H9 (cell line): Measurements from ENCODE around the gene IFIT1. TPM values are rescaled to one million over a fixed set of nuclear protein-coding genes. Genes with fewer than 3 reads are reported as not detected.
A peak's percentile ranks its signal among the peaks of the same experiment; 100 is the strongest.

Source experiments
- DNase-seq: peaks from one replicate; pipeline ENCODE4 v3.0.0-alpha.2; 2017
- H2AFZ ChIP-seq: one replicate; pipeline ENCODE4 v1.6.1; 2013; ENCODE audit warnings: mild to moderate bottlenecking, low read length, control low read depth, moderate library complexity
- H2AK5ac ChIP-seq: 2 replicates; pipeline ENCODE4 v1.6.1; 2013; ENCODE audit warnings: low read length, control low read depth, mixed read lengths; ENCODE audit not compliant: insufficient read length
- H2BK120ac ChIP-seq: one replicate; pipeline ENCODE4 v1.6.1; 2013; ENCODE audit warnings: low read depth, mild to moderate bottlenecking, low read length, control low read depth, inconsistent platforms; ENCODE audit not compliant: poor library complexity, severe bottlenecking
- H2BK12ac ChIP-seq: 2 replicates; pipeline ENCODE4 v1.6.1; 2013; ENCODE audit warnings: low read length, control low read depth, mixed read lengths, low read depth; ENCODE audit not compliant: insufficient read length
- H2BK15ac ChIP-seq: 2 replicates; pipeline ENCODE4 v1.6.1; 2013; ENCODE audit warnings: low read depth, low read length, control low read depth
- H2BK20ac ChIP-seq: one replicate; pipeline ENCODE4 v1.6.1; 2013; ENCODE audit warnings: low read depth, mild to moderate bottlenecking, low read length, control low read depth, inconsistent platforms; ENCODE audit not compliant: poor library complexity, severe bottlenecking
- H2BK5ac ChIP-seq: 2 replicates; pipeline ENCODE4 v1.6.1; 2013; ENCODE audit warnings: low read length, control low read depth, mixed read lengths; ENCODE audit not compliant: insufficient read length
- H3K14ac ChIP-seq: 2 replicates; pipeline ENCODE4 v1.6.1; 2013; ENCODE audit warnings: low read length, control low read depth; ENCODE audit not compliant: insufficient read depth
- H3K18ac ChIP-seq: 2 replicates; pipeline ENCODE4 v1.6.1; 2013; ENCODE audit warnings: low read depth, mild to moderate bottlenecking, mixed read lengths, low read length, control low read depth; ENCODE audit not compliant: insufficient read length
- H3K23ac ChIP-seq: 2 replicates; pipeline ENCODE4 v1.6.1; 2013; ENCODE audit warnings: low read length, control low read depth, mixed read lengths, low read depth; ENCODE audit not compliant: insufficient read length
- H3K23me2 ChIP-seq: 2 replicates; pipeline ENCODE4 v1.6.1; 2013; ENCODE audit warnings: low read depth, mild to moderate bottlenecking, mixed read lengths, low read length, control low read depth; ENCODE audit not compliant: insufficient read length, poor library complexity, severe bottlenecking
- H3K27ac ChIP-seq: 2 replicates; pipeline ENCODE4 v1.5.1; 2013; ENCODE audit warnings: low read length, control low read depth, mixed read lengths, low read depth; ENCODE audit not compliant: insufficient read length
- H3K27me3 ChIP-seq: 2 replicates; pipeline ENCODE4 v1.6.1; 2013; ENCODE audit warnings: low read length, control low read depth, inconsistent platforms; ENCODE audit not compliant: insufficient read depth
- H3K4ac ChIP-seq: 2 replicates; pipeline ENCODE4 v1.6.1; 2013; ENCODE audit warnings: low read depth, mild to moderate bottlenecking, control low read depth, inconsistent platforms, low read length, moderate library complexity
- H3K4me1 ChIP-seq: 2 replicates; pipeline ENCODE4 v1.6.1; 2013; ENCODE audit warnings: low read length, control low read depth, inconsistent platforms; ENCODE audit not compliant: insufficient read depth
- H3K4me2 ChIP-seq: 2 replicates; pipeline ENCODE4 v1.6.1; 2013; ENCODE audit warnings: low read length, control low read depth, mixed read lengths; ENCODE audit not compliant: insufficient read length, insufficient read depth
- H3K56ac ChIP-seq: 2 replicates; pipeline ENCODE4 v1.6.1; 2013; ENCODE audit warnings: low read depth, mild to moderate bottlenecking, mixed read lengths, low read length, control low read depth; ENCODE audit not compliant: insufficient read length
- H3K79me1 ChIP-seq: 2 replicates; pipeline ENCODE4 v1.6.1; 2013; ENCODE audit warnings: low read depth, mild to moderate bottlenecking, moderate library complexity, low read length, control low read depth, inconsistent platforms; ENCODE audit not compliant: insufficient read depth, poor library complexity, severe bottlenecking
- H3K79me2 ChIP-seq: 2 replicates; pipeline ENCODE4 v1.6.1; 2013; ENCODE audit warnings: low read length, control low read depth, inconsistent platforms; ENCODE audit not compliant: insufficient read depth
- H3K9ac ChIP-seq: 2 replicates; pipeline ENCODE4 v1.6.1; 2013; ENCODE audit warnings: low read length, control low read depth, mixed read lengths; ENCODE audit not compliant: insufficient read length; ENCODE audit errors: extremely low read depth
- H3K9me3 ChIP-seq: one replicate; pipeline ENCODE4 v1.6.1; 2013; ENCODE audit warnings: low read depth, low read length, inconsistent platforms; ENCODE audit not compliant: control insufficient read depth
- H3T11ph ChIP-seq: one replicate; pipeline ENCODE4 v1.6.1; 2013; ENCODE audit warnings: mild to moderate bottlenecking, low read length, control low read depth, inconsistent platforms
- H4K20me1 ChIP-seq: one replicate; pipeline ENCODE4 v1.6.1; 2013; ENCODE audit not compliant: control insufficient read depth, insufficient read length, insufficient read depth
- H4K5ac ChIP-seq: 2 replicates; pipeline ENCODE4 v1.6.1; 2013; ENCODE audit warnings: low read depth, mild to moderate bottlenecking, mixed read lengths, low read length, control low read depth; ENCODE audit not compliant: insufficient read length
- H4K8ac ChIP-seq: replicated peaks from 2 replicates; pipeline ENCODE4 v1.6.1; 2013; ENCODE audit warnings: low read length, control low read depth, mixed read lengths, low read depth; ENCODE audit not compliant: insufficient read length
- H4K91ac ChIP-seq: 2 replicates; pipeline ENCODE4 v1.6.1; 2013; ENCODE audit warnings: low read depth, mild to moderate bottlenecking, moderate library complexity, mixed read lengths, low read length, control low read depth; ENCODE audit not compliant: insufficient read length
- H3K27ac Mint-ChIP-seq, 3 experiments: 2 replicates in 2 of 3; 3 replicates in 1 of 3; pipeline ENCODE4 v1.8.0; 2020 to 2021; ENCODE audit warnings: mixed read lengths in 3 of 3, mild to moderate bottlenecking in 1 of 3, moderate library complexity in 1 of 3
- H3K27me3 Mint-ChIP-seq: 2 replicates; pipeline ENCODE4 v1.8.0; 2021; ENCODE audit warnings: low read depth, mild to moderate bottlenecking, moderate library complexity, mixed read lengths
- H3K36me3 Mint-ChIP-seq, 3 experiments: 2 replicates in 2 of 3; 3 replicates in 1 of 3; pipeline ENCODE4 v1.8.0; 2020 to 2021; ENCODE audit warnings: low read depth in 3 of 3, mixed read lengths in 3 of 3; ENCODE audit not compliant: insufficient read depth in 1 of 3
- H3K4me1 Mint-ChIP-seq, 2 experiments: 2 replicates each; pipeline ENCODE4 v1.8.0; 2020; ENCODE audit warnings: mixed read lengths in 2 of 2
- H3K4me3 Mint-ChIP-seq, 2 experiments: 2 replicates in 1 of 2; 3 replicates in 1 of 2; pipeline ENCODE4 v1.8.0; 2020 to 2021; ENCODE audit warnings: mild to moderate bottlenecking in 2 of 2, mixed read lengths in 2 of 2, moderate library complexity in 1 of 2
- H3K9me3 Mint-ChIP-seq, 2 experiments: 2 replicates in 1 of 2; 3 replicates in 1 of 2; pipeline ENCODE4 v1.8.0; 2020; ENCODE audit warnings: mild to moderate bottlenecking in 2 of 2, mixed read lengths in 2 of 2, moderate library complexity in 1 of 2
- CTCF ChIP-seq: fragments of 200-600 bp; sonication (generic); conservative IDR thresholded peaks from 3 replicates; pipeline ENCODE4 v1.8.0; 2021; ENCODE audit warnings: antibody characterized with exemption, mild to moderate bottlenecking
- WGBS: extraction: QIAGEN DNeasy Blood & Tissue Kit; methylation state at CpG from one replicate; pipeline ENCODE4 v1.1.7; 2013; ENCODE audit warnings: missing lambda C conversion rate, low lambda C conversion rate, mixed read lengths; ENCODE audit not compliant: insufficient read length; ENCODE audit errors: extremely low coverage; 5-methylcytosine and 5-hydroxymethylcytosine counted together
- total RNA-seq: library from RNA; stranded (reverse); gene quantifications from 2 replicates; pipeline ENCODE4 v1.2.1, GENCODE V29; 2021

The IFIT1 gene
- total RNA-seq, 1 experiment from 2014 or later, result 1.2 TPM

- Mint-ChIP-seq H3K4me1 (peaks cover 9% of the 10 kb centered on the region in 2 experiments), H3K27me3 (no peaks in the 10 kb centered on the region; the same call in 1 of the 2 replicates), H3K27ac (no peak overlapping the region), H3K9me3 (peaks cover 2% of the 10 kb centered on the region in 2 experiments; a peak in 2 of 5 replicates), H3K36me3 (peaks cover 0 to 2% (median 2%) of the 10 kb centered on the region in 3 experiments; a peak in 2 of 7 replicates), H3K4me3 (no peak overlapping the region)
- DNase-seq, result no peak
- no peaks in the 10 kb centered on the region for H3K27me3 ChIP-seq
- no peak for TF ChIP-seq CTCF
- no peak overlapping the region for H2AK5ac ChIP-seq
- H3T11ph ChIP-seq, result no peak overlapping the region
- no peak overlapping the region for H3K27ac ChIP-seq
- no peak overlapping the region for H3K23ac ChIP-seq
- whole genome bisulfite sequencing, result no CpG with 5 or more reads among the region's 4 CpGs
- no peak overlapping the region for H2BK120ac ChIP-seq
- no peaks in the 10 kb centered on the region for H3K9me3 ChIP-seq
- H3K9ac ChIP-seq, result no peak overlapping the region
- H2BK15ac ChIP-seq, result no peak overlapping the region
- H3K79me1 ChIP-seq, result no peaks in the 10 kb centered on the region
- H2BK5ac ChIP-seq, result no peak overlapping the region
- no peak overlapping the region for H3K56ac ChIP-seq
- no peak overlapping the region for H3K4me2 ChIP-seq
- H4K5ac ChIP-seq, result no peak overlapping the region
- no peak overlapping the region for H4K91ac ChIP-seq
- H3K23me2 ChIP-seq, result no peaks in the 10 kb centered on the region
- H3K18ac ChIP-seq, result peak overlapping the region; percentile 40
- H3K79me2 ChIP-seq, result no peaks in the 10 kb centered on the region
- H2AFZ ChIP-seq, result no peak overlapping the region
- no peaks in the 10 kb centered on the region; the same call in 1 of the 2 replicates for H3K4me1 ChIP-seq
- H4K8ac ChIP-seq, result no peak overlapping the region
- H4K20me1 ChIP-seq, result no peaks in the 10 kb centered on the region
- H3K4ac ChIP-seq, result no peak overlapping the region
- H2BK12ac ChIP-seq, result no peak overlapping the region
- H2BK20ac ChIP-seq, result no peak overlapping the region
- no peak overlapping the region for H3K14ac ChIP-seq
These were observed 24.9 kb upstream of the IFIT1 start for GRCh38 chr10:89367529-89367928.
